ENCODE data around the gene ADAMTSL1.
A peak's percentile ranks its signal among the peaks of the same experiment; 100 is the strongest.

Gene ADAMTSL1

DNA sequence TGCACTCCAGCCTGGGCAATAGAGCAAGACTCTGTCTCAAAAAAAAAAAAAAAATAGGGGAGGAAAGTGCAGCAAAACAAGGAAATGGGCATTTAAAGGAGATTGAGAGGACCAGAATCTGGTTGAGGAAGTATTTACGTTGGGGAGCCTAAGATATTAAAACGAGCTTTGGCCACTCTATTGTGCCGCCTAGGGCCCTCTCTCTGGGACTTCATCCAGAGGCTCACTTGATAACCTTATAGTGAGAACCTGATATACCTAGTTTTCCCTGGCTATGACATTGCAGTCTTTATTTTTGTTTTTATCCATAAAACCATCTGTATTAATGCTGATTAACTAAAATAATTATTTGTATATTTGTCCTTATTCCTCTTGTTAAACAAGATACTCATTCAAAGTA, 345.5 kb downstream of the ADAMTSL1 start:
- ChIA-PET POLR2A (no interaction called here), CTCF (interaction anchor here (0.6 to 2.4 kb wide), 7 partner anchors 9 to 652 kb away, joined by 3 to 7 read pairs (median 4); no protein-coding TSS in a partner anchor)
- no peak overlapping the region for H3K4me3 ChIP-seq (ENCODE audit: low read depth, low read length)
- no peak overlapping the region for H3K27ac ChIP-seq (ENCODE audit: extremely low read depth, low read depth, low read length)
- H3K9me3 ChIP-seq (ENCODE audit: control insufficient read depth, insufficient read depth, low read depth, low read length) = no peaks in the 10 kb centered on the region
- H3K4me1 ChIP-seq (ENCODE audit: control insufficient read depth, insufficient read depth, low read length) = peaks cover 3% of the 10 kb centered on the region; the same call in 1 of the 2 replicates
- H3K36me3 ChIP-seq (ENCODE audit: control insufficient read depth in 2 of 2, insufficient read depth in 1 of 2, low read length in 2 of 2) = no peaks in the 10 kb centered on the region
- TF ChIP-seq ZNF510 (tag by site-specific recombination; IDR thresholded peaks at IDR 0.05; ENCODE audit: insufficient replicate concordance) = no peak

DNA sequence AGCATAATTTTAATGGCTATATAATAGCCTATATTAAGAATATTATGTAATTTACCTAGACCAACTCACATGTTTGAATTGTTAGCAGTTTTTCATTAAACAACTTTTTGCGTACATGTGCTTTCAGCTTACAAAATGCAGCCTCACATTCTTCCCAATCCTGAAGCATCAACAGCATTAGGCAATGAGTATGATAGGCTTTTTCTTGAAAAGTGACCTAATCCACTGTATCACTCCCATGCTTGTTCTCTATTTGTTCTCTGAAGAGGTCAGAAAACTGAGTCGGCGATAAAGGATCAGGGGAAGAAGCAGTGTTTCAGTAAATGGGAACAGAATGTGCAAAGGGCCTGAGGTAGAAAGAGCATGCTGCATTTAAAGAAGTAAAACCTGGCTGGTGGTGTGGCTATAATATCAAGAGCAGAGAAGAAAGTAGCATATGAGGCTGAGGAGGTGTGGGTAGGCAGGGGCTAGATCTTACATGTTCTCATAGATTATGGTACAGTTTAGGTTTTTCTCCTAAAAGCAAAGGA, 346.7 kb downstream of the ADAMTSL1 start:
- TF ChIP-seq MEIS1 (CRISPR knock-in tag; IDR thresholded peaks at IDR 0.05; ENCODE audit: borderline replicate concordance) (no peak), SCRT1 (tag by site-specific recombination; IDR thresholded peaks at IDR 0.05; ENCODE audit: borderline replicate concordance) (no peak), ZNF623 (tag by site-specific recombination; IDR thresholded peaks at IDR 0.05) (peak; percentile 95), ZNF658 (tag by site-specific recombination; IDR thresholded peaks at IDR 0.05) (no peak), REPIN1 (tag by site-specific recombination; IDR thresholded peaks at IDR 0.05; ENCODE audit: low read depth) (no peak), TRIM28 (IDR thresholded peaks at IDR 0.05; ENCODE audit: borderline replicate concordance, low read length) (no peak)
- Histone ChIP-seq H3K36me3 (ENCODE audit: control insufficient read depth in 2 of 2, insufficient read depth in 1 of 2, low read length in 2 of 2) (no peaks in the 10 kb centered on the region), H3K27ac (ENCODE audit: extremely low read depth, low read depth, low read length) (no peak overlapping the region), H3K4me1 (ENCODE audit: control insufficient read depth, insufficient read depth, low read length) (peaks cover 3% of the 10 kb centered on the region), H3K9me3 (ENCODE audit: control insufficient read depth, insufficient read depth, low read depth, low read length) (no peaks in the 10 kb centered on the region), H3K4me3 (ENCODE audit: low read depth, low read length) (no peak overlapping the region)
- POLR2A ChIA-PET = no interaction called here
- CTCF ChIA-PET = interaction anchor here (1.0 to 2.4 kb wide), 3 partner anchors 10 to 566 kb away, joined by 3 to 7 read pairs (median 5); no protein-coding TSS in a partner anchor

DNA sequence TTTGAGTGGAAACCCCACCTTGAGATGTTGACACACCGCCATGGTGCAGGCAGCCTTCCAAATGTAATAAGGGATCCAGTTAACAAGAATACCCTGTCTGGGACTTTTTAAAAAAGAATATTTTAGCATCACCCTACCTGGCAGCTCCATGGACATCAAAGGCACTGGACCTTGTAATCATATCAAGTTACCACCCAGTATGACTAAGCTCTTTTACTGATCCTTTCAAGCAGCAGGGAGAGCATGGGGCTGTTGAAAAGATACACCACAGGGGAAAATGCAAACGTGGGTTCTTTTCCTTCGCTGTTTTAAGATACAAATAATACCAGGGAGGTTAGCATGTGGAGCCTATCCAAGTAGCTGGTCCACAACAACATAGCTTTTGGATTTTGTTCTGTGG, 347.8 kb downstream of the ADAMTSL1 start:
- Histone ChIP-seq H3K27ac (ENCODE audit: extremely low read depth, low read depth, low read length) (no peak overlapping the region), H3K9me3 (ENCODE audit: control insufficient read depth, insufficient read depth, low read depth, low read length) (no peaks in the 10 kb centered on the region), H3K4me3 (ENCODE audit: low read depth, low read length) (no peak overlapping the region), H3K36me3 (ENCODE audit: control insufficient read depth in 2 of 2, insufficient read depth in 1 of 2, low read length in 2 of 2) (no peaks in the 10 kb centered on the region), H3K4me1 (ENCODE audit: control insufficient read depth, insufficient read depth, low read length) (peaks cover 8% of the 10 kb centered on the region)
- POLR2A ChIA-PET = no interaction called here
- CTCF ChIA-PET = interaction anchor here (0.7 to 1.4 kb wide), 3 partner anchors 423 to 1011 kb away, joined by 3 to 7 read pairs (median 3); no protein-coding TSS in a partner anchor
- TF ChIP-seq SETDB1 (IDR thresholded peaks at IDR 0.05; ENCODE audit: insufficient read length, low read length) (no peak), TCF7L2 (IDR thresholded peaks at IDR 0.05; ENCODE audit: borderline replicate concordance, low read depth, low read length) (peak; percentile 72; the same call in 1 of the 2 replicates), ZNF433 (tag by site-specific recombination; IDR thresholded peaks at IDR 0.05; ENCODE audit: low read depth) (no peak), ZNF544 (tag by site-specific recombination; IDR thresholded peaks at IDR 0.05) (no peak), ZFP3 (tag by site-specific recombination; IDR thresholded peaks at IDR 0.05; ENCODE audit: low read depth) (no peak), ZNF366 (tag by site-specific recombination; conservative IDR thresholded peaks at IDR 0.05) (no peak), ZNF248 (tag by site-specific recombination; IDR thresholded peaks at IDR 0.05) (no peak), ZNF335 (tag by site-specific recombination; conservative IDR thresholded peaks at IDR 0.05) (peak; percentile 76), ZNF2 (tag by site-specific recombination; IDR thresholded peaks at IDR 0.05) (no peak), ZFP41 (tag by site-specific recombination; IDR thresholded peaks at IDR 0.05; ENCODE audit: borderline replicate concordance) (no peak), ZEB2 (tag by site-specific recombination; IDR thresholded peaks at IDR 0.05) (no peak), GLI4 (tag by site-specific recombination; IDR thresholded peaks at IDR 0.05) (no peak), ZNF747 (tag by site-specific recombination; IDR thresholded peaks at IDR 0.05) (no peak), ZNF391 (tag by site-specific recombination; IDR thresholded peaks at IDR 0.05; ENCODE audit: borderline replicate concordance, low read depth) (no peak), ZSCAN23 (tag by site-specific recombination; IDR thresholded peaks at IDR 0.05) (no peak), PRDM1 (tag by site-specific recombination; IDR thresholded peaks at IDR 0.05) (no peak), ZNF548 (tag by site-specific recombination; IDR thresholded peaks at IDR 0.05) (no peak), ZNF404 (tag by site-specific recombination; IDR thresholded peaks at IDR 0.05) (no peak), ZNF341 (tag by site-specific recombination; IDR thresholded peaks at IDR 0.05; ENCODE audit: low read depth) (0 out of 2 replicates have a peak, but pooled peaks have one; percentile 27), ZNF777 (tag by site-specific recombination; IDR thresholded peaks at IDR 0.05; ENCODE audit: borderline replicate concordance) (no peak), GLI2 (tag by site-specific recombination; IDR thresholded peaks at IDR 0.05; ENCODE audit: borderline replicate concordance, low read depth) (no peak), ZBTB17 (tag by site-specific recombination; IDR thresholded peaks at IDR 0.05) (0 out of 2 replicates have a peak, but pooled peaks have one; percentile 9)
- TF ChIP-seq, protein P1, sequence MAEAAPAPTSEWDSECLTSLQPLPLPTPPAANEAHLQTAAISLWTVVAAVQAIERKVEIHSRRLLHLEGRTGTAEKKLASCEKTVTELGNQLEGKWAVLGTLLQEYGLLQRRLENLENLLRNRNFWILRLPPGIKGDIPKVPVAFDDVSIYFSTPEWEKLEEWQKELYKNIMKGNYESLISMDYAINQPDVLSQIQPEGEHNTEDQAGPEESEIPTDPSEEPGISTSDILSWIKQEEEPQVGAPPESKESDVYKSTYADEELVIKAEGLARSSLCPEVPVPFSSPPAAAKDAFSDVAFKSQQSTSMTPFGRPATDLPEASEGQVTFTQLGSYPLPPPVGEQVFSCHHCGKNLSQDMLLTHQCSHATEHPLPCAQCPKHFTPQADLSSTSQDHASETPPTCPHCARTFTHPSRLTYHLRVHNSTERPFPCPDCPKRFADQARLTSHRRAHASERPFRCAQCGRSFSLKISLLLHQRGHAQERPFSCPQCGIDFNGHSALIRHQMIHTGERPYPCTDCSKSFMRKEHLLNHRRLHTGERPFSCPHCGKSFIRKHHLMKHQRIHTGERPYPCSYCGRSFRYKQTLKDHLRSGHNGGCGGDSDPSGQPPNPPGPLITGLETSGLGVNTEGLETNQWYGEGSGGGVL (tag by site-specific recombination; IDR thresholded peaks at IDR 0.05) = no peak
- TF ChIP-seq, protein P2, sequence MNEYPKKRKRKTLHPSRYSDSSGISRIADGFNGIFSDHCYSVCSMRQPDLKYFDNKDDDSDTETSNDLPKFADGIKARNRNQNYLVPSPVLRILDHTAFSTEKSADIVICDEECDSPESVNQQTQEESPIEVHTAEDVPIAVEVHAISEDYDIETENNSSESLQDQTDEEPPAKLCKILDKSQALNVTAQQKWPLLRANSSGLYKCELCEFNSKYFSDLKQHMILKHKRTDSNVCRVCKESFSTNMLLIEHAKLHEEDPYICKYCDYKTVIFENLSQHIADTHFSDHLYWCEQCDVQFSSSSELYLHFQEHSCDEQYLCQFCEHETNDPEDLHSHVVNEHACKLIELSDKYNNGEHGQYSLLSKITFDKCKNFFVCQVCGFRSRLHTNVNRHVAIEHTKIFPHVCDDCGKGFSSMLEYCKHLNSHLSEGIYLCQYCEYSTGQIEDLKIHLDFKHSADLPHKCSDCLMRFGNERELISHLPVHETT (tag by site-specific recombination; IDR thresholded peaks at IDR 0.05) = no peak
